Neural cell (in vitro differentiated cells): ENCODE results near the gene SFXN2. TPM values are rescaled to one million over a fixed set of nuclear protein-coding genes. Genes with fewer than 3 reads are reported as not detected.

ENCODE experiments used
- H2AFZ ChIP-seq: fragments of 200-600, 300-800 bp; sonication (generic), shearing (Covaris generic); 2 replicates; pipeline ENCODE4 v1.6.0; 2014; ENCODE audit warnings: low read depth, mild to moderate bottlenecking, antibody characterized with exemption, low read length, moderate library complexity
- H3F3A ChIP-seq: fragments of 200-600 bp; shearing (Covaris generic); 2 replicates; pipeline ENCODE4 v1.6.1; 2016; ENCODE audit warnings: mild to moderate bottlenecking, moderate library complexity, mixed read lengths, antibody characterized with exemption, low read length; ENCODE audit not compliant: insufficient read depth, poor library complexity, severe bottlenecking
- H3K27ac ChIP-seq: fragments of 200-600, 300-800 bp; sonication (generic), shearing (Covaris generic); 2 replicates; pipeline ENCODE4 v1.5.1; 2014; ENCODE audit warnings: mild to moderate bottlenecking, low read length, moderate library complexity
- H3K27me3 ChIP-seq: fragments of 300-800, 200-600 bp; sonication (generic), shearing (Covaris generic); 2 replicates; pipeline ENCODE4 v1.6.0; 2014; ENCODE audit warnings: mild to moderate bottlenecking, low read depth, low read length, moderate library complexity; ENCODE audit not compliant: insufficient read depth
- H3K36me3 ChIP-seq: fragments of 300-800, 200-600 bp; sonication (generic), shearing (Covaris generic); 2 replicates; pipeline ENCODE4 v1.5.1; 2014; ENCODE audit warnings: mild to moderate bottlenecking, antibody characterized with exemption, low read length, moderate library complexity; ENCODE audit not compliant: insufficient read depth
- H3K4me2 ChIP-seq: fragments of 300-800, 200-600 bp; sonication (generic), shearing (Covaris generic); 2 replicates; pipeline ENCODE4 v1.6.0; 2014; ENCODE audit warnings: mild to moderate bottlenecking, low read length
- H3K4me3 ChIP-seq: fragments of 300-800, 200-600 bp; sonication (generic), shearing (Covaris generic); 2 replicates; pipeline ENCODE4 v1.5.1; 2014; ENCODE audit warnings: mild to moderate bottlenecking, low read length, moderate library complexity
- H3K79me2 ChIP-seq: fragments of 200-600 bp; shearing (Covaris generic); replicated peaks from 2 replicates; pipeline ENCODE4 v1.6.0; 2014; ENCODE audit warnings: mild to moderate bottlenecking, low read length, moderate library complexity; ENCODE audit not compliant: insufficient read depth
- H3K9ac ChIP-seq: fragments of 300-800, 200-600 bp; sonication (generic), shearing (Covaris generic); 2 replicates; pipeline ENCODE4 v1.6.1; 2016; ENCODE audit warnings: mild to moderate bottlenecking, low read length, mixed read lengths
- H3K9me2 ChIP-seq: fragments of 200-600 bp; shearing (Covaris generic); 2 replicates; pipeline ENCODE4 v1.6.1; 2016; ENCODE audit warnings: mild to moderate bottlenecking, low read length, mixed read lengths; ENCODE audit not compliant: insufficient read depth
- H3K9me3 ChIP-seq: fragments of 200-600, 300-800 bp; sonication (generic), shearing (Covaris generic); 2 replicates; pipeline ENCODE4 v1.6.1; 2016; ENCODE audit warnings: mild to moderate bottlenecking, mixed run types, low read length, moderate library complexity, mixed read lengths
- H4K20me1 ChIP-seq: fragments of 200-600 bp; shearing (Covaris generic); 2 replicates; pipeline ENCODE4 v1.6.1; 2016; ENCODE audit warnings: mild to moderate bottlenecking, mixed run types; ENCODE audit not compliant: insufficient read depth
- EP300 ChIP-seq: fragments of 450-650 bp; conservative IDR thresholded peaks from 2 replicates; pipeline ENCODE4 v1.6.1; 2014; ENCODE audit warnings: antibody characterized with exemption, mild to moderate bottlenecking, moderate library complexity; ENCODE audit not compliant: poor library complexity, severe bottlenecking
- EZH2 ChIP-seq: fragments of 200-600, 300-800 bp; shearing (Covaris generic), sonication (generic); IDR thresholded peaks from 2 replicates; pipeline ENCODE4 v1.6.1; 2014; ENCODE audit warnings: antibody characterized with exemption, low read length, borderline replicate concordance, mild to moderate bottlenecking; ENCODE audit not compliant: insufficient read depth, poor library complexity, severe bottlenecking
- MXI1 ChIP-seq: fragments of 450-650 bp; conservative IDR thresholded peaks from 2 replicates; pipeline ENCODE4 v1.6.1; 2014; ENCODE audit warnings: antibody characterized with exemption, mild to moderate bottlenecking; ENCODE audit not compliant: poor library complexity, severe bottlenecking
- POLR2AphosphoS5 ChIP-seq: IDR thresholded peaks from 2 replicates; pipeline ENCODE4 v1.6.1; 2012
- RAD21 ChIP-seq: fragments of 450-650 bp; conservative IDR thresholded peaks from 2 replicates; pipeline ENCODE4 v1.6.1; 2014; ENCODE audit warnings: antibody characterized with exemption, mild to moderate bottlenecking, moderate library complexity
- REST ChIP-seq: IDR thresholded peaks from 2 replicates; pipeline ENCODE4 v1.6.1; 2012; ENCODE audit warnings: borderline replicate concordance
- SMC3 ChIP-seq: fragments of 450-650 bp; conservative IDR thresholded peaks from 2 replicates; pipeline ENCODE4 v1.6.1; 2014; ENCODE audit warnings: antibody characterized with exemption, mild to moderate bottlenecking, moderate library complexity; ENCODE audit not compliant: poor library complexity
- TAF1 ChIP-seq: IDR thresholded peaks from 2 replicates; pipeline ENCODE4 v1.6.1; 2012; ENCODE audit warnings: low read depth
- polyA plus RNA-seq: library from polyadenylated mRNA; depleted of rRNA; stranded (reverse); fragments of >200 nt; gene quantifications from 2 replicates; pipeline ENCODE4 v1.2.3, GENCODE V29; 2014
- TF ChIP-seq, protein P1 (sequence below): fragments of 450-650 bp; IDR thresholded peaks from 2 replicates; pipeline ENCODE4 v1.5.1; 2014; ENCODE audit warnings: antibody characterized with exemption, mild to moderate bottlenecking, moderate library complexity; ENCODE audit not compliant: poor library complexity, severe bottlenecking

Gene SFXN2
- polyA plus RNA-seq, 1 donor from 2014 or later, result 16.0 TPM

DNA sequence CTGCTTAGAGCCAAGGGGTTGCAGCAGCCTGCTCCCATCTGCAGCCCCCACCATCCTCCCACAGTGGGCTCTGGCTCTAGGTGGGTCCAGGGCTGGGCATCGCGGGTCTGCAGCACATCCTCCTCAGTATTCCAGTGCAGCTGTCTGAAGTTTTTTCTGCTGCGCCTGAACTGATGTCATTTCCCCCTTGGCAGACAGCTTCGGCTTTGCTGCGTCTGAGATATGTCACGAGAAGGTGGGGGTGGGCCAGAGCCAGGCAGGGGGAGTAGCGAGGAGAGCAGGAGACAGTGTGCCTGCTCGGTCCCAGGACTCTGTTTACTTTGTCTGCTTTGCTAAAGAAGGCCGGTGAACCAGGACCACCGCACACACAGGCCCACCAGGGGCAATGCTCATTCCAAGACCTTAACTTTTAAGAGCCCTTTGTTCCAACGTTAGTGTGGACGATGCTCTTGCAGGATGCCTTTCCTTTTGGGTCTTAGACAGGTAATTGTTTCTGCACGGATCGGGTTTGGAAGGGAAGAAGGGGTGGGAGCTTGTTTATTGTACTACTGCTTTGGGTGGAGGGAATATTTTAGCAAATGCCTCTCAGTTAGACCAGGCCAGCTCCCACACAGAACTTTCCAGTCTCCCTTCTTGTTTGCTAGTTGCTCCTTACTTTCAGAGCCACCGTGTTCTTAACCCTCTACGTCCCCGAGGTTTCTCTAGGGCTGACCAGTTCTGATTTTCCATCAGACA, 61.7 kb downstream of the SFXN2 start:
- peak overlapping the region; percentile 34 for H3K9ac ChIP-seq
- H4K20me1 ChIP-seq, result no peaks in the 10 kb centered on the region
- H3K9me2 ChIP-seq, result no peaks in the 10 kb centered on the region
- H3K4me2 ChIP-seq, result peak overlapping the region; percentile 3
- H3K27ac ChIP-seq, result no peak overlapping the region
- H3F3A ChIP-seq, result no peaks in the 10 kb centered on the region
- no peaks in the 10 kb centered on the region for H3K79me2 ChIP-seq
- H2AFZ ChIP-seq, result no peak overlapping the region
- no peaks in the 10 kb centered on the region for H3K9me3 ChIP-seq
- H3K36me3 ChIP-seq, result no peaks in the 10 kb centered on the region
- TF ChIP-seq SMC3 (no peak), EP300 (peak; percentile 18)
- H3K27me3 ChIP-seq, result no peaks in the 10 kb centered on the region
- H3K4me3 ChIP-seq, result peak overlapping the region; percentile 46

DNA sequence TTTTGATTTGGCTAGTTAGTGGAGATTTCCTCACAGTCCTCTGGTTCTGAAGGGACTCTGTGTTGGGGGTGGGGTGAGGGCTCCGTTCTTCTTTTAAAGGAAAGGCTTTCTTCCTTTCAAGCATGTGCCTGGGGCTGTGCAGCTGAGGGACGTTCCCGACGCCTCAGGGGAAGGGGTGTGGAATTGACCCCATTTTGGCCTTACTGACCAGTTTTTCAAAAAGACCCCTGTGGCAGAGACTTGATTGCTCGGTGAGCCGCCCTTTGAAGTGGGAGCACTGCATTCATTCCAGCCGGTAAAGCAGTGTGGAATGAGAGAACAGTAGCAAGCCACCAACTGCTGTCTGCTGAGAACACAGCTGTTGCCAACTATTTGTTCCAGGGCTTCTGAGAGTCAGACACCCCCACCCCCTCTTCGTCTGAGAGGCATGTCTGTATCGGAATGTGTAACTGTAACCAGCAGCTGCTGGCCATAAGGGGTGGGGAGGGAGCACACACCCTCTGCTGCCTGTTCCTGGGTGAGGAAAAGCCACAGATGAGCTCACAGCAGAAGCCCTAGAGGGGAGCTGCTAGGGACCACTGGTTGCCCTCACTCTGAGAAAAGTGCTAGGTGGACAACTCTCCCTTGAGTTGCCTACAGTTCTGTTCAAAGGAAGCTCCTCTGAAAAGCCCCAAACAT, 62.5 kb downstream of the SFXN2 start:
- peak overlapping the region; percentile 46 for H3K4me3 ChIP-seq
- no peak overlapping the region for H3K27ac ChIP-seq
- no peaks in the 10 kb centered on the region for H3K9me2 ChIP-seq
- H3K9me3 ChIP-seq, result no peaks in the 10 kb centered on the region
- no peaks in the 10 kb centered on the region for H3K27me3 ChIP-seq
- no peaks in the 10 kb centered on the region for H4K20me1 ChIP-seq
- H3K9ac ChIP-seq, result peak overlapping the region; percentile 0
- no peak overlapping the region for H2AFZ ChIP-seq
- no peak overlapping the region for H3K4me2 ChIP-seq
- TF ChIP-seq, protein P1, sequence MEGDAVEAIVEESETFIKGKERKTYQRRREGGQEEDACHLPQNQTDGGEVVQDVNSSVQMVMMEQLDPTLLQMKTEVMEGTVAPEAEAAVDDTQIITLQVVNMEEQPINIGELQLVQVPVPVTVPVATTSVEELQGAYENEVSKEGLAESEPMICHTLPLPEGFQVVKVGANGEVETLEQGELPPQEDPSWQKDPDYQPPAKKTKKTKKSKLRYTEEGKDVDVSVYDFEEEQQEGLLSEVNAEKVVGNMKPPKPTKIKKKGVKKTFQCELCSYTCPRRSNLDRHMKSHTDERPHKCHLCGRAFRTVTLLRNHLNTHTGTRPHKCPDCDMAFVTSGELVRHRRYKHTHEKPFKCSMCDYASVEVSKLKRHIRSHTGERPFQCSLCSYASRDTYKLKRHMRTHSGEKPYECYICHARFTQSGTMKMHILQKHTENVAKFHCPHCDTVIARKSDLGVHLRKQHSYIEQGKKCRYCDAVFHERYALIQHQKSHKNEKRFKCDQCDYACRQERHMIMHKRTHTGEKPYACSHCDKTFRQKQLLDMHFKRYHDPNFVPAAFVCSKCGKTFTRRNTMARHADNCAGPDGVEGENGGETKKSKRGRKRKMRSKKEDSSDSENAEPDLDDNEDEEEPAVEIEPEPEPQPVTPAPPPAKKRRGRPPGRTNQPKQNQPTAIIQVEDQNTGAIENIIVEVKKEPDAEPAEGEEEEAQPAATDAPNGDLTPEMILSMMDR, result no peak
- no peak for TF ChIP-seq EP300
- no peak for TF ChIP-seq POLR2AphosphoS5
- TF ChIP-seq TAF1, result no peak
- TF ChIP-seq MXI1, result no peak
- no peak for TF ChIP-seq RAD21
- no peak for TF ChIP-seq EZH2
- no peak for TF ChIP-seq REST
- no peak for TF ChIP-seq SMC3
- no peaks in the 10 kb centered on the region for H3K79me2 ChIP-seq
- H3K36me3 ChIP-seq, result no peaks in the 10 kb centered on the region
- no peaks in the 10 kb centered on the region for H3F3A ChIP-seq
